HG03457 (cell line): ENCODE measurements around the gene TTLL1.
"Not testable (repeated sequence)": the region's sequence is repeated elsewhere in the genome, so short reads cannot be mapped to it uniquely, and the experiment has no call there.

Source experiments
- ATAC-seq: cut with Tn5 transposase; IDR thresholded peaks from one replicate; pipeline ENCODE4 v1.9.1; 2021; ENCODE audit warnings: moderate number of reproducible peaks; ENCODE audit not compliant: unreplicated experiment

The TTLL1 gene

DNA sequence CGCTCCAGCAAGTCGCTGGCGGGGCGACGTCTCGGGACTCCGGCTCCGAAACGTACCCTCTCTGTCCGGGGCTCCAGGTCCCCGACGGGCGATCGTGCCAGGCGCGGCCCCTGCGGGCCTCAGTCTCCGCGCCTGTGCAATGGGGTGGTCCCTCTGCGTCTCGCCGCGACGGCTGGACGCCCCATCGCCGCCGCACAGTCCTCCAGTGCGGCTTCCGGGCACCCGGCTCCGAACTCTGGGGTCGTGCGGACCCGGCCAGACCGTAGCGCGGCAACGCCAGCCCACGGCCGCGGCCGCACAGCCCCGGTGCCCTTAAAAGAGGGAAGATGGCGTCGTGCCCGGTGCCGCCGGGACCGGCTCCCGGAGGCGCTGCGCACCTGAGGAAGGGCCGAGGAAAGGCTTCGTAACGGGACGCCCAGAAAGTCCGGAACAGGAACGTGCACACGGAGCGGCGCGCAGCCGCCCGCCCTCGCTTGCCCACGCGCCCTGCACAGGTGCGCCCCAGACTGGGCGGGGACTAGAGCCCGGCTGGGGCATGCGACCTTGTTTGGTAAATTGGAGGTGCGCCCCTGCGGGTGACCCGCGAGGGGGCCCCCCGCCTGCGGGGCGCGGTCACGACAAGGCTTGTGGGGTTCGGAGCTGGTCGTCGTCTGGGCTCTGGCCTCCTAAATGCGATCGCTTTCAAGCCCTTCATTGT, 21.9 kb upstream of the TTLL1 start:
- ATAC-seq = no peak

DNA sequence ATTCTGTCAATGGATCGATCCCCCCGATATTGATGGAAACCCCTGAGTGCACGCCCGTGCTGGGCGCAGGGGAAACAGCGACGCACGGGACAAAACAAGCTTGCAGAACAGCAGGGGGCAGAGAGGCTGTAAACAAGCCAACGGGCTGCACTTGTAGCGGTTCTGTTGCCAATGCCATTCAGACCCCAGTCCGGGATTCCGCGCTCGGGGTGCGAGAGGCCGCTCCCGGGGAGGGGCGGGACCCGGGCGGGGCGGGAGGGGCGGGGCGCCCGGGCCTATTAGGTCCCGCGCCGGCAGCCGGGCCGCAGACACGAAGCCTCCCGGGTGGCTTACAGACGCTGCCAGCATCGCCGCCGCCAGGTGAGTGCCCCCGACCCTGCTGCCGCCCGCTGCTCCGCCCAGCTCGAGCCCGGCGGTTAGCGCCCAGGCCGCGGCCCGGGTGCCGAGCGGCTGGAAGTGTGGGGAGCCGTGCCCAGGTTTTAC, 21.3 kb upstream of the TTLL1 start, which contains the start of gene BIK:
TSS of gene BIK (plus strand) at position 307 of the 483 bp plus-strand sequence. CDS start 13,273 bp downstream, outside the sequence.
- no peak for ATAC-seq

DNA sequence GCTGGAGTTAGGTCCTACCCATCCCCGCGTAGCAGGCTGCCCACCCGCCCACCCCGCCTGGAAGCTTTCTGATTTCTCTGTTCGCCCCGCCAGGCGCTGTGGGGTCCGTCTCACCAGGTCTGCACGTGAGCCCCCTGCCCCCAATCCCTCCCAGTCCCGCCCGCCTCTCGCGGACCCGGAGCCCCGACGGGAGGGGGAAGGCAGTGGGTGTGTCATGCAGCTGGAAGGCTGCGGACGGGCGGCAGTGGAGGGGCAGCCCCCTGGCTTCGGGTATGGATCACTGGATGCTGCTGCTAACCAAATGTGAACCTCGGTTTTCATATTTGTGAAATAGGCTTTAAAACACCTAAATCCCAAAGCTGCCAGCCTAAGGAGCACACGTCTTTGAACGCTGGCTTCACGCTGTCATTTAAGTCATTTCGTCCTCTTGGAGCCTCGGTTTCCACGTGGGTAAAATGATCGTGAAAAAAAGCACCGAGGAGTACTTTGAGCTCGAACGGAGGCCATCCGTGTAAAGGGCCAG, 20.8 kb upstream of the TTLL1 start:
- ATAC-seq = no peak

DNA sequence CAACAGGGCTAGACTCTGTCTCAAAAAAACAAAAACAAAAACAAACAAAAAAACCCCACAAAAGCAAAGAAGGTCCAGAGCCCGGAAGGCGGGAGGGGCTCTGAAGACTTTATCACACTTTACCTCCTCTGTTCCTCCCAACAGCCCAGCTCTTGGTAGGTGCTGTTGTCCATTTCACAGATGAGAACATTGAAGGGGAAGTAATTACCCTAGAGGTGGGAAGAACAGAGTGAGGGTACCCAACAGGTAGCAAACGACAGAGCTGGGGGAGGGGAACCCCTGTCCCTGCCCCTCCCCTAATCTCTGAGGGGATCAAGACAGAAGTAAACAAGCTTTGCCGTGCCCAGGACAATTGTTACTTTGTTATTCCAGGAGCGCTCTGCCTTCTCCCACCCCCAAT, 20.3 kb upstream of the TTLL1 start:
- ATAC-seq = no peak

DNA sequence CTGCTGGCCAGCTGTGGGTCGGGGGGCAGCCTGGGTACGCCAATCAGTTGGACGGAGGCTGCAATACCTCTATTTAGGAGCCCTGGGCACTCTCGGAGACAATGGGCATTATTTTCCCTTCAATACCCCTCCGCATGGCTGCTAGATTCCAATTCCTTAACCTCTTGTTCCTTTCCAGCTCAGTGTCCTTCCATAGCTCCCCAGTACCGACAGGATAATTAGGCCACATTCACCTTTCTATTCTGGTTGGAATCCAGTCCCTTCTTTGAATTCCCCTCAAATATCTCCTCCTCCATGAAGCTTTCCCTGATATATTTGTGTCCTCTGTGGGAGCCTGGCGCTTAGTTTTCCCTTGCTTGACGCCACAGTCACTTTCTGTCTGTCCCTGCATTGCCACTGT, 17.1 kb upstream of the TTLL1 start:
- no peak for ATAC-seq

DNA sequence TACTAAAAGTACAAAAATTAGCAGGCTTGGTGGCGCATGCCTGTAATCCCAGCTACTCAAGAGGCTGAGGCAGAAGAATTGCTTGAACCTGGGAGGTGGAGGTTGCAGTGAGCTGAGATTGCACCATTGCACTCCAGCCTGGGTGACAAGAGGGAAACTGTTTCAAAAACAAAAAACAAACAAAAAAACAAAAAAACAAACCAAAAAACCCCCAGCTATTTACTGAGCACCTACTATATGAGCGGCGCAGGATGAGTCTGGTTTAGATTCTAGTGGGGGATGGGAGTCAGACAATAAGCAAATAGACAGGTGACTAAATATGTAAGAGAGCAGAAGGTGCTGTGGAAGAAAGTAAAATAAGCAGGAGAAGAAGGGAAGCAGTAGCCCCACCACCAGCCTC, 15.8 kb upstream of the TTLL1 start:
- ATAC-seq = not testable (repeated sequence)

DNA sequence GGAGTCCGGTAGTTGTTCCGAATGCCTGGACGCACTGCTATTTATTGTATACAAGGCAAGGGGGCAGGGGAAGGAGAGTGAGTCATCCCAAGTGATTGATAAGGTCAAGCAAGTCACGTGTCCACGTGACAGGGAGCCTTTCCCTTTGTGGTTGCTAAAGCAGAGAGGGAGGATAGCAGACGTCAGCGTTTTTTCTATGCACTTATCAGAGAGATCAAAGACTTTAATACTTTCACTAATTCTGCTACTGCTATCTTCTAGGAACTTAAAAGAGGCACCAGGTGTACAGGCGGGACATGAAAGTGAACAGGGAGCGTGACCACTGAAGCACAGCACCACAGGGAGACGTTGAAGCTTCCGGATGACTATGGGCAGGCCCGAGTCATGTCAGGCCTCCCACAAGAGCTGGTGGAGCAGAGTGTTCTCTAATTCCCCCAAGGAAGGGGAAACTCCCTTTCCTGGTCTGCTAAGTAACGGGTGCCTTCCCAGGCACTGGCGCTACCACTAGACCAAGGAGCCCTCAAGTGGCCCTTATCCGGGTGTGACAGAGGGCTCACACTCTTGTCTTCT, 14.9 kb upstream of the TTLL1 start:
- ATAC-seq = not testable (repeated sequence)

DNA sequence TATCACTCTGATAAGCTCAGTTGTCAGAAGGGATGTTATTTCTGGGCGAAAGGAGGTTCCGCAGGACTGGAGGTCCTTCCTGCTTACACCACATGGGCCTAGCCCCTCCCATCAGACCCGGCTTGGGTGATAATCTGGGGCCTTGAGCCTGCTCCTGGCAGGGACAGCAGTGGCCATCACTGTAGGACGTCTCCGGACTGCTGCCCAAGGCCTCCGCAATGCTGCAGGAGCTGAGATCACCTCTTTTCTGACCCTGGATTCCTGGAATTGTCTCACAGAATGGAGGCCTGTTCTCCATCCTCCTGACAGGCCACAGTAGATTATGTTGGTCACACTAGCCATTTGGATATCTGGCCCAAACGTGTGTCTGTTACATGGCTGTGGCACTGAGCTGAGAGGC, 12.1 kb upstream of the TTLL1 start:
- ATAC-seq = no peak

DNA sequence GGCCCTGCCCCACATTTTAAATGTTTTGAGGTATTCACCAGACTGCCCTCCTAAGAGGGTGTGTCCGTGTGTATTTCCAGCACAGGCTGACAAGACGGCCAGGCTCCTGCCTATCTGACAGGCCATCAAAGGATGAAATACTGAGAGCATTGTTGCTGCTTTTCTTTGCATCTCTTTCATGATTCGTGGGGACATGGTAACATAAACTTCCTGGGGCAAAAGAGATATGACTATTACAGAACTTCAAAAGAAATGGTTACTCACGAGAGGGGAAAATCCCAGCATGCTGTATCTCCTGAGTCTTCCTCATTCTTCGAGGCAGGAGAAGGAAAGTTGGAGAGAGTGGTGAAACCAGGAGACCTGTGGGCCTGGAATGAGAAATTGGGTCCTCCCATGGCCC, 11.0 kb upstream of the TTLL1 start:
- ATAC-seq = no peak

DNA sequence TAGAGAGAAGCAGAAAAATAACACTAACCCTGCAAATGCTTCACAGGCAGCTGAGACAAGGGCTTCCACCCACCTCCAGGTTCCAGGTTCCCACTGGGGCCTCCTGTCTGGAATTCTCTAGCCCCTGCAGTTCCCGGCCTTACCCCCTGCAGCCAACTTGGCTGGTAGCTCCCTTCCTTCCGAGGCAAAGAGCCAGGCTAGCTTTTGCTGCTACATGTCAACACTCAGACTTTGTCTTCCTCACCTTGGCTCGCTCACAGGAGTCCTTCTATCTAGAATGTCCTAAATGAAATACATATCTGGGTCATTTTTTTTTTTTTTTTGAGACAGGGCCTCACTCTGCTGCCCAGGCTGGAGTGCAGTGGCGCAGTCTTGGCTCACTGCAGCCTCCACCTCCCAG, 9.9 kb upstream of the TTLL1 start:
- no peak for ATAC-seq

DNA sequence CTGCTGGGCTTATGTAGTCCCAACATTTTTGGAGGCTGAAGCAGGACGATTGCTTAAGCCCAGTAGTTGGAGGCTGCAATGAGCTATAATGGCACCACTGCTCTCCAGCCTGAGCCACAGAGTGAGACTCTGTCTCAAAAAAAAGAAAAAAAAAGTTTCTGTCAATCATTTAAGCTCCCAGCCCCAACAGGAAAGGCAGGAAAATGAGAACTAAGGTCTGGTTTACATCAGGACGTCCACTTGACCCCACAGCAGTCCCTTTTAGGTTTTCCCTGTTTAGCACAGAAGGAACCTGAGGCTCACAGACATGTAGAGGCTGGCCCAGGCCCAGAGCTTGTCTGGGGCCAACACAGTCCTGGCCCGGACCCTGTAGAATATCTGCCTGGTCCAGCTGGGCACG, 9.2 kb upstream of the TTLL1 start:
- no peak for ATAC-seq

DNA sequence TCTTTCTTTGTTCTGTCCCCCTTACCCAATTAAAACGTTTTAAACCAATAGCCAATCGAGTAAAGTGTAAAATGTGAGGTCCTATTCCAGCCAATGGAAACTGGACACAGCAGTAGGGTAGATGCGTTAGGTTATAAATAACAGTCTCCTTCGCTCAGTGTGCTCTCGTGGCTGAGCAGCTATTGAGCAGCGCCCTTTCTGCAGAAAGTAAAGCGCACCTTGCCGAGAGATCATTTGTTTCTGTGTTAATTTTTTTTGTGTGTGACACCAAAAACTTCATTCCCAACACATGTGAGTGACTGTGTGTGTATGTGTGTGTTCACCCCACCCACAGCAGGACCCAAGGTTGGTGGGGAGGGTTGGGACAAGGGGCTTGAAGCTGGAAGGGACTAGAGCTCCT, 7.2 kb upstream of the TTLL1 start:
- no peak for ATAC-seq

DNA sequence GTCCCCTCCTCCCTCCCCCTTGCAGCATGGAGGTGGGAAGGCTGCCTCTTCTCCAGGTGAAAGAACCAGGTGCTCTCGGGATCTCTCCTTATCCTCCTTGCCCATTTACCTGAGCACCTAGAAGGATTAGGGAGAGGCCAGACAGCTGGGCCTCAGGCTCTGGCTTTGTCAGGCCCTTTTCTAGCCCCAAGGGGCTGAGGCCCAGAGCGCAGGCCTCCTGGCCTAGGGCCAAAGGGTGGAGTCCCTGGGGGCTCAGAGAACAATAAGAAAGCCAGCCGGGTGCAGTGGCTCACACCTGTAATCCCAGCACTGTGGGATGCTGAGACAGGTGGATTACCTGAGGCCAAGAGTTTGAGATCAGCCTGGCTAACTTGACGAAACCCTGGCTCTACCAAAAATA, 5.4 kb upstream of the TTLL1 start:
- ATAC-seq = no peak

DNA sequence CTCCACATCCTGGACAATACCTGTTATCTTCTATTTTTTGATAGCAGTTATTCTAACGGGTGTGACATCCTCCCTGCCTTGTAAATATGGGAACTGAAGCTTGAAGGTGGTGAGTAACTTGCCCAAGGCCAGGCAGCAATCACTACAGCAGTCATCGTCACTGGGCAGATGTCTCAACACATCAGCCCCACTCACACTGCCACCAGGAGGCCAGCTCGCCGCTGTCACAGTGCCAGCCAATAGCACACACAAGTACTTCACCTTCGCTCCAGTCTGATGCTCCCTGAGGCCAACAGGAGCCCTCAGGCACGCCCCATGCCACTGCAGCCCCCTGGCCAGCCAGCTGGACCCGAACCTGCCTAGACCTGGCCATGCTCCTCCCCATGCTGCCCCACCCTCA, 4.9 kb upstream of the TTLL1 start:
- ATAC-seq = no peak

DNA sequence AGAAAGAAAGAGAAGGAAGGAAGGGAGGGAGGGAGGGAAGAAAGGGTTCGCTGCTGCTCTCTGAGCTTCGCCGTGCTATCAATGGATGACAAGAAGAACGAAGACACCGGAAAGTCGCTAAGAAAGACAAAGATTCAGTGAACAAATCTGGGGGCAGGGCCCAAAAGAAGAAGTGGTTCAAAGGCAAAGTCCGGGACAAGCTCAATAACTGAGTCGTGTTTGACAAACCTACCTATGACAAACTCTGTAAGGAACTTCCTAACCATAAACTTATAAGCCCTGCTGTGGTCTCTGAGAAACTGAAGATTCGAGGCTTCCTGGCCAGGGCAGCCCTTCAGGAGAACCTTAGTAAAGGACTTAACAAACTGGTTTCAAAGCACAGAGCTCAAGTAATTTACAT, 2.9 kb upstream of the TTLL1 start:
- no peak for ATAC-seq

DNA sequence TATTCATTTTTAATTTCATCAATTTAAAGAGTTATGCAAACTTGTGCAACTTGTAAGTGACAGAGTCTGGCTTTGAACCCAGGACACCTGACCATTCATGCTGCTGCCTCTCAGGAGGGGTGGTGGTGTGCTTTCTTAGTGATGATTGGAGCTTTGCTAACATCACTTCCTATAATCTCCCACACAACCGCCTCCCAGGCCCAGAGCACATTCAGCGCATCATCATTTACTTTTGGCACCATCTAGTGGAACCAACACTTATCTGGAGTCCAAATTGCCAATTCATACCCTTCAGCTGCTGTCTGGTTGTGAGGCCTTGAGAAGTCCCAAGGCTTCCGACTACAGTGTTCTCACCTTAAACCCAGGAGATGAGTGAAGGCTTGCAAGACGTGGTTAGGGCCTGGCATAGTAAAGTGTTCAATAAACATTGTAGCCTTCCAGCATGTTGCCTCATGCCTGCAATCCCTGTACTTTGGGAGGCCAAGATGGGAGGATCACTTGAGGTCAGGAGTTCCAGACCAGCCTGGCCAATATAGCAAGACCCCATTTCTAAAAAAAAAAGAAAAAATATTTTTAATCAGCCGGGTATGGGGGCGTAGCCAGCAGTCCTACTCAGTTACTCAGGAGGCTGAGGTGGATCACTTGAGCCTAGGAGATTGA, 1.1 kb upstream of the TTLL1 start:
- ATAC-seq = no peak

DNA sequence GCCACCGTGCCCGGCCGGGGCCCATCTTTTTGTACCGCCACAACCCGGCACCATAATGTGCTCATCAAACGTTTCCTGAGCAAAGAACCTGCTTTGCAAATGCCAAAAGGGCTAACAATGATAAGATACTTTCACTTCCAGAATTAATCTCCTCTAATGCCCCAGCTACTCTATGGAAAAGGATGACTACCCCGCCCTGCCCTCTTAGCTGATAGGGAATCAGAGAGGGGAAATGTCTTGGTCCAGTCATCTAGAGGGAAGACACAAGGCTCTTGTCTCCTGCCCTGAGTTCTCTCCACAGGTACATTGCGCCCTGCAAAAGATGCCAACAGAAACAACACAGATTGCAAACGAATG, 586 bp downstream of the TTLL1 start:
- ATAC-seq = no peak

DNA sequence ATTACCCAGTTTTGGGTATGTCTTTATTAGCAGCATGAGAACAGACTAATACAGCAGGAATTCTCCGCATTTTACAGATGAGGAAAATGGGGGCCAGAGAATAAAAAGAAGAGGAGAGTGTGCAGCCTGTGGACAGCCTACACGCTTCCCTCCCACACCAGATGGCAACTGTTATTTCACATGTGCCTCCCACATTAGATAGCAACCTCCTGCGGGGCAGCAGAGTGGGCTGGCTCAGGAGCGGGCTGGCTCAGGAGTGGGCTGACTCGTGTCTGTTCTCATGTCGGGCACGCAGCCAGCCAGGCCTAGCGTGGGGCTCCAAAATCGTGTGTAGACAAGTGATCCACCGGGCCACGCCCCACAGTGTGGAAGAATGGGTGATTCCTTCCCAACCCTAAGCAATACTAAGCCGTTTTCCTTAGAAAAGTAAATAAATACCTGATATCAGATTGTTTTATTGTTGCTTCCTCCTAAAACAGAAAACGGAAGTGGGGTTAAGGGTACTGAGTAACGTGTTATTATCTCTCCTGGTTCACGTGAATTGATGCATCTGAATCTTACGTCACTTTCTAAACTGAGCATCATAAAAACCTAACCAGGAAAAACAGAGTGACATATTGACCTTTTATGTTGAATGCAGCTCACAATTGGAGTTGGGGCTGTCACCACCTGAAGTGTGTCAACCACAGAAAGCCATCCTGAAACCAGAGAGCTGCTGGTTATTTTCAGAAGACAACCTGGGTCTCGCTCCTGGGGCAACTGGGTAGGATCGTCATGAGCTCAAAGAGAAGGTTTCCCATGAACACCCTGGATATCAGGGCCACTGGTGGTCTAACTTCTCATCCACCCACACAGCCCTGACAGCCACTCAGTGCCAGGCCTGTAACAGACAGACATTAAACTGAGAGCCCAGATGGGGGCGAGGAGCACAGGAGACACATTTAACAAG, 3.3 kb downstream of the TTLL1 start:
- ATAC-seq = no peak

DNA sequence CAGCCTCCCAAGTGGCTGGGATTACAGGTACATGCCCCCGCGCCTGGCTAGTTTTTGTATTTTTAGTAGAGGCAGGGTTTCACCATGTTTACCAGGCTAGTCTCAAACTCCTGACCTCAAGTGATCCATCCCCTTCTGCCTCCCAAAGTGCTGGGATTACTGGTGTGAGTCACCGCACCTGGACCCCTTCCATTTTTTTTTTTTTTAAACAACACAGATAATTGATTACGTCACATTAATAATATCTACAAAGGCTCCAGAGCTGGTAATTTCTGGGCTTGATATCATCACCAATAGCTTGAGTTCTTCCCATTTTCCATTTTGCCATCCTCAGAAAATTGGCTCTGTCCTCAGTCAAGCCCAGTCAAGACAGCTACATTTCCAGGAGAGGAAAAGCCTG, 7.2 kb downstream of the TTLL1 start:
- ATAC-seq = no peak

DNA sequence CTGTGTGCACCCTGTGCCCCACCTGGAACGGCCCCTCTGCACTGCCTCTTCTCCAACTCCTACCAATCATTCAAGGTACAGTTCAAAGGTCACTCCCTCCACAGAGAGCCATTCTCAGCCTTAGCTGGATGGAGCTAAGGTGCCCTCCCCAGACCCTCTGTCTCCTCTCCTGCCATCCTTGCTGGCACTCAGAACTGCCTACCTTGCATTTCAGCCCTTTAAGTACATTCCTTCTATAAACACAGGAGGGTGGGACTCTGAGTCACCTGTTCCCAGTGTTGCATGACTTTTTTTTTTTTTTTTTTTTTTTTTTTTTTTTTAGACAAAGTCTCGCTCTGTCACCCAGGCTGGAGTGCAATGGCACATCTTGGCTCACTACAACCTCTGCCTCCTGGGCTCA, 8.6 kb downstream of the TTLL1 start:
- ATAC-seq = no peak

DNA sequence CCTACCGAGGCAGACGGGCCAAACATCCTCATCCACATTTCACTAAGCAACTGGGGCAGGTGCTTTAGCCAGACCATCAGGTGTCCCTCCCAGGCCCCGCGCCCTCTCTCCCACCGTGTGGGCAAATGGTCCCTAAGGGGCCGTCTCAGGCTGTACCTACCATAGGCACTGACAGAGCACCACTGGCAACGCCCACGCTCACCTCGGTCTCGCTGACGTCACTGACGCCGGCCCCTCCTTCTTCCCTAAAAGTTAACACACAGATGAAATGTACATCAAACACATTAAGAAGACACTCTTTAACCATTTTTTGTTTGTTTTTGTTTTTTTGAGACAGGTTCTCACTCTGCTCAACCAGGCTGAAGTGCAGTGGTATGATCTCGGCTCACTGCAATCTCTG, 9.4 kb downstream of the TTLL1 start:
- ATAC-seq = no peak
